ENCODE results near the gene NBPF12. TPM values are rescaled to one million over a fixed set of nuclear protein-coding genes. Genes with fewer than 3 reads are reported as not detected.

NBPF12 gene, protein sequence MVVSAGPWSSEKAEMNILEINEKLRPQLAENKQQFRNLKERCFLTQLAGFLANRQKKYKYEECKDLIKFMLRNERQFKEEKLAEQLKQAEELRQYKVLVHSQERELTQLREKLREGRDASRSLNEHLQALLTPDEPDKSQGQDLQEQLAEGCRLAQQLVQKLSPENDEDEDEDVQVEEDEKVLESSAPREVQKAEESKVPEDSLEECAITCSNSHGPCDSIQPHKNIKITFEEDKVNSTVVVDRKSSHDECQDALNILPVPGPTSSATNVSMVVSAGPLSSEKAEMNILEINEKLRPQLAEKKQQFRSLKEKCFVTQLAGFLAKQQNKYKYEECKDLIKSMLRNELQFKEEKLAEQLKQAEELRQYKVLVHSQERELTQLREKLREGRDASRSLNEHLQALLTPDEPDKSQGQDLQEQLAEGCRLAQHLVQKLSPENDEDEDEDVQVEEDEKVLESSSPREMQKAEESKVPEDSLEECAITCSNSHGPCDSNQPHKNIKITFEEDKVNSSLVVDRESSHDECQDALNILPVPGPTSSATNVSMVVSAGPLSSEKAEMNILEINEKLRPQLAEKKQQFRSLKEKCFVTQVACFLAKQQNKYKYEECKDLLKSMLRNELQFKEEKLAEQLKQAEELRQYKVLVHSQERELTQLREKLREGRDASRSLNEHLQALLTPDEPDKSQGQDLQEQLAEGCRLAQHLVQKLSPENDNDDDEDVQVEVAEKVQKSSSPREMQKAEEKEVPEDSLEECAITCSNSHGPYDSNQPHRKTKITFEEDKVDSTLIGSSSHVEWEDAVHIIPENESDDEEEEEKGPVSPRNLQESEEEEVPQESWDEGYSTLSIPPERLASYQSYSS (N-terminal part only)
- total RNA-seq, result 3.7 and 5.6 TPM in 2 replicates

DNA sequence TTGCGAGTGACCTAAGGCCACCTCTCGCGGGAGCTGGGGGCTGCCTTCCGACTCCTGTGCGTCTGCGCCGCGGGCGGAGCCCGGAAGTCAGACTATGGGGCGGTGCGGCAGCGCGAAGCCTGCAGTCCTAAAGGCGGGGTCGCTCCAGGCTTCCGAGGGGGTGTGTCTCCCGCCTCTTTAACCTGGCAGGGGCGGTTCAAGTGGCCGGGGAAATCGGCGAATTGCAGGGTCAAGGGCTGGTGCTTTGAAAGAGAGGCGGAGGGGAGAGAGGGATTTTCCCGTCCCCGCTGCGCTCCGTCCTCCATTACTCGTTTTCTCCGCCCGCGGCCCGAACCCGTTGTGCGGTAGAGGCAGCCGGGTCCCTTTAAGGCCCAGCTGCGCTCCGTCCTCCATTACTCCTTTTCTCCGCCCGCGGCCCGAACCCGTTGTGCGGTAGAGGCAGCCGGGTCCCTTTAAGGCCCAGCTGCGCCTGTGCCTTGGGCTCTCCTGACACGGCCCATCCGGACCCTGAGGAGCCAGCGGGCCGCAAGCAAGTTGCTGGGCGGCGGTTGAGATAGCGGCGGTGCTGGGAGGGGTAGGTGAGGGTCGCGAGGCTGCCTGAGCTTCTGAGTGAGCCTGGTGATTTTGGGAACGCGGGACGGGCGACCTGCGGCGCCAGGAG is at the start of gene NBPF12:
NBPF12 (plus strand) TSS at position 83 of the 661 bp plus-strand sequence. CDS start 21,820 bp downstream, outside the sequence.

Other genes starting within 250 kb of the NBPF12 start
- gene PRKAB2, start 234.1 kb downstream of the NBPF12 start, total RNA-seq, result 4.0 and 9.0 TPM in 2 replicates